Measurements from ENCODE around the gene FOXJ3. TPM values are rescaled to one million over a fixed set of nuclear protein-coding genes. Genes with fewer than 3 reads are reported as not detected.

FOXJ3 gene
- total and polyA plus RNA-seq, 2 of the 13 experiments (the other 11 are each of a cell fraction or from before 2014, with no cell fraction given) = 16.6 to 48.5 TPM

- TF ChIP-seq PAXIP1 (CRISPR knock-in tag; conservative IDR thresholded peaks at IDR 0.05) (peak; percentile 28; the same call in 1 of the 2 replicates), KLF16 (CRISPR knock-in tag; IDR thresholded peaks at IDR 0.05) (0 out of 4 replicates have a peak, but pooled peaks of 1 of the 2 experiments have one; percentile 25), NCOA1 (CRISPR knock-in tag; IDR thresholded peaks at IDR 0.05) (no peak), TEAD2 (CRISPR knock-in tag; IDR thresholded peaks at IDR 0.05) (no peak), SP2 (CRISPR knock-in tag; IDR thresholded peaks at IDR 0.05) (no peak), GATAD2A (CRISPR knock-in tag; IDR thresholded peaks at IDR 0.05) (peak; percentile 48; the same call in 1 of the 2 replicates), HDAC1 (CRISPR knock-in tag; IDR thresholded peaks at IDR 0.05) (no peak), PATZ1 (CRISPR knock-in tag; IDR thresholded peaks at IDR 0.05) (0 out of 2 replicates have a peak, but pooled peaks have one; percentile 14), FOXA3 (CRISPR knock-in tag; IDR thresholded peaks at IDR 0.05) (peak; percentile 47), ZNF614 (CRISPR knock-in tag; IDR thresholded peaks at IDR 0.05; ENCODE audit: borderline replicate concordance) (peak; percentile 39; the same call in 1 of the 2 replicates), PITX1 (CRISPR knock-in tag; IDR thresholded peaks at IDR 0.05) (peak; percentile 61; the same call in 1 of the 2 replicates), ZNF292 (CRISPR knock-in tag; IDR thresholded peaks at IDR 0.05; ENCODE audit: borderline replicate concordance, low read depth) (no peak), TEAD3 (CRISPR knock-in tag; optimal IDR thresholded peaks at IDR 0.05; ENCODE audit: borderline replicate concordance) (peak; percentile 82), ZNF274 (CRISPR knock-in tag; IDR thresholded peaks at IDR 0.05) (no peak), ZNF556 (CRISPR knock-in tag; IDR thresholded peaks at IDR 0.05; ENCODE audit: borderline replicate concordance) (no peak; the same call in 1 of the 2 replicates), NFE2 (CRISPR knock-in tag; IDR thresholded peaks at IDR 0.05) (no peak), SPEN (CRISPR knock-in tag; IDR thresholded peaks at IDR 0.05; ENCODE audit: low read depth) (no peak), ZFP1 (CRISPR knock-in tag; IDR thresholded peaks at IDR 0.05) (no peak), NR1H2 (CRISPR knock-in tag; IDR thresholded peaks at IDR 0.05; ENCODE audit: borderline replicate concordance, low read depth) (no peak), ELF4 (CRISPR knock-in tag; IDR thresholded peaks at IDR 0.05; ENCODE audit: borderline replicate concordance) (no peak)
- TF ChIP-seq, protein P1, sequence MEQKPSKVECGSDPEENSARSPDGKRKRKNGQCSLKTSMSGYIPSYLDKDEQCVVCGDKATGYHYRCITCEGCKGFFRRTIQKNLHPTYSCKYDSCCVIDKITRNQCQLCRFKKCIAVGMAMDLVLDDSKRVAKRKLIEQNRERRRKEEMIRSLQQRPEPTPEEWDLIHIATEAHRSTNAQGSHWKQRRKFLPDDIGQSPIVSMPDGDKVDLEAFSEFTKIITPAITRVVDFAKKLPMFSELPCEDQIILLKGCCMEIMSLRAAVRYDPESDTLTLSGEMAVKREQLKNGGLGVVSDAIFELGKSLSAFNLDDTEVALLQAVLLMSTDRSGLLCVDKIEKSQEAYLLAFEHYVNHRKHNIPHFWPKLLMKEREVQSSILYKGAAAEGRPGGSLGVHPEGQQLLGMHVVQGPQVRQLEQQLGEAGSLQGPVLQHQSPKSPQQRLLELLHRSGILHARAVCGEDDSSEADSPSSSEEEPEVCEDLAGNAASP (CRISPR knock-in tag; IDR thresholded peaks at IDR 0.05; ENCODE audit: borderline replicate concordance) = 0 out of 2 replicates have a peak, but pooled peaks have one; percentile 17
- TF ChIP-seq, protein P2, sequence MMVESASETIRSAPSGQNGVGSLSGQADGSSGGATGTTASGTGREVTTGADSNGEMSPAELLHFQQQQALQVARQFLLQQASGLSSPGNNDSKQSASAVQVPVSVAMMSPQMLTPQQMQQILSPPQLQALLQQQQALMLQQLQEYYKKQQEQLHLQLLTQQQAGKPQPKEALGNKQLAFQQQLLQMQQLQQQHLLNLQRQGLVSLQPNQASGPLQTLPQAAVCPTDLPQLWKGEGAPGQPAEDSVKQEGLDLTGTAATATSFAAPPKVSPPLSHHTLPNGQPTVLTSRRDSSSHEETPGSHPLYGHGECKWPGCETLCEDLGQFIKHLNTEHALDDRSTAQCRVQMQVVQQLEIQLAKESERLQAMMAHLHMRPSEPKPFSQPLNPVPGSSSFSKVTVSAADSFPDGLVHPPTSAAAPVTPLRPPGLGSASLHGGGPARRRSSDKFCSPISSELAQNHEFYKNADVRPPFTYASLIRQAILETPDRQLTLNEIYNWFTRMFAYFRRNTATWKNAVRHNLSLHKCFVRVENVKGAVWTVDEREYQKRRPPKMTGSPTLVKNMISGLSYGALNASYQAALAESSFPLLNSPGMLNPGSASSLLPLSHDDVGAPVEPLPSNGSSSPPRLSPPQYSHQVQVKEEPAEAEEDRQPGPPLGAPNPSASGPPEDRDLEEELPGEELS (CRISPR knock-in tag; IDR thresholded peaks at IDR 0.05) = peak; percentile 76
Measured at GRCh38 chr1:42146626-42147320, 188.3 kb downstream of the FOXJ3 start (continued).
